GM23248 (cell line): ENCODE data around the gene CTRB2. TPM values are rescaled to one million over a fixed set of nuclear protein-coding genes. Genes with fewer than 3 reads are reported as not detected.

Experiments
- DNase-seq: peaks from one replicate; pipeline ENCODE4 v3.0.0-alpha.2; 2015
- H2AFZ ChIP-seq: fragments of 200-600 bp; sonication (generic); 2 replicates; pipeline ENCODE4 v1.6.1; 2016; ENCODE audit warnings: antibody characterized with exemption
- H3F3A ChIP-seq: fragments of 200-600 bp; sonication (generic); 2 replicates; pipeline ENCODE4 v1.6.1; 2016; ENCODE audit warnings: mild to moderate bottlenecking, antibody characterized with exemption, mixed run types; ENCODE audit not compliant: insufficient read depth
- H3K27ac ChIP-seq: fragments of 200-600 bp; sonication (generic); 2 replicates; pipeline ENCODE4 v1.5.1; 2016; ENCODE audit warnings: mild to moderate bottlenecking
- H3K27me3 ChIP-seq: fragments of 200-600 bp; sonication (generic); replicated peaks from 2 replicates; pipeline ENCODE4 v1.6.1; 2016; ENCODE audit warnings: mild to moderate bottlenecking; ENCODE audit not compliant: insufficient read depth
- H3K36me3 ChIP-seq: fragments of 200-600 bp; sonication (generic); 2 replicates; pipeline ENCODE4 v1.6.1; 2016; ENCODE audit warnings: low read depth, mild to moderate bottlenecking
- H3K4me1 ChIP-seq: fragments of 200-600 bp; sonication (generic); 2 replicates; pipeline ENCODE4 v1.6.1; 2016; ENCODE audit warnings: mild to moderate bottlenecking; ENCODE audit not compliant: insufficient read depth
- H3K4me2 ChIP-seq: fragments of 200-600 bp; sonication (generic); one replicate; pipeline ENCODE4 v1.6.1; 2016; ENCODE audit warnings: mild to moderate bottlenecking; ENCODE audit not compliant: unreplicated experiment
- H3K4me3 ChIP-seq: fragments of 200-600 bp; sonication (generic); 2 replicates; pipeline ENCODE4 v1.5.1; 2016; ENCODE audit warnings: mild to moderate bottlenecking
- H3K79me2 ChIP-seq: fragments of 200-600 bp; sonication (generic); 2 replicates; pipeline ENCODE4 v1.6.1; 2016; ENCODE audit warnings: mild to moderate bottlenecking; ENCODE audit not compliant: insufficient read depth
- H3K9ac ChIP-seq: fragments of 200-600 bp; sonication (generic); 2 replicates; pipeline ENCODE4 v1.6.1; 2016; ENCODE audit warnings: mild to moderate bottlenecking
- H3K9me2 ChIP-seq: fragments of 200-600 bp; sonication (generic); 2 replicates; pipeline ENCODE4 v1.6.1; 2016; ENCODE audit warnings: mixed run types, mild to moderate bottlenecking, moderate library complexity; ENCODE audit not compliant: insufficient read depth
- H3K9me3 ChIP-seq: fragments of 200-600 bp; sonication (generic); one replicate; pipeline ENCODE4 v1.6.1; 2017; ENCODE audit warnings: low read depth
- H4K20me1 ChIP-seq: fragments of 200-600 bp; sonication (generic); 2 replicates; pipeline ENCODE4 v1.6.0; 2016; ENCODE audit not compliant: insufficient read depth
- EZH2 ChIP-seq: fragments of 200-600 bp; sonication (generic); IDR thresholded peaks from 2 replicates; pipeline ENCODE4 v1.6.1; 2018; ENCODE audit warnings: antibody characterized with exemption, mild to moderate bottlenecking; ENCODE audit not compliant: insufficient read depth, poor library complexity, severe bottlenecking
- EZH2phosphoT487 ChIP-seq: fragments of 200-600 bp; sonication (generic); IDR thresholded peaks from 2 replicates; pipeline ENCODE4 v1.6.1; 2018; ENCODE audit warnings: antibody characterized with exemption, moderate library complexity, mild to moderate bottlenecking, low read depth; ENCODE audit not compliant: insufficient read depth
- WGBS, 2 experiments: methylation state at CpG; one replicate each; pipeline ENCODE4 v1.1.6; 2015 to 2017; ENCODE audit warnings: low lambda C conversion rate in 2 of 2, low coverage in 1 of 2; ENCODE audit errors: missing lambda C conversion rate in 2 of 2; 5-methylcytosine and 5-hydroxymethylcytosine counted together
- in situ Hi-C: fragments of 300-500 bp; cut with MboI; formaldehyde crosslinking; loops from 2 replicates; pipeline ENCODE4 v1.15.0; 2020
- polyA plus RNA-seq: library from polyadenylated mRNA; unstranded; fragments of >200 nt; fragmentation: Nextera tagmentation; extraction: Ambion mirVana; gene quantifications from 2 replicates; pipeline ENCODE4 v1.2.1, GENCODE V29; 2016
- total RNA-seq: library from RNA; depleted of rRNA; stranded (reverse); fragments of >200 nt; shearing (Covaris generic); gene quantifications from 2 replicates; pipeline ENCODE4 v1.2.3, GENCODE V29; 2014; rRNA removed

CTRB2 gene
- total and polyA plus RNA-seq, 2 experiments from 2014 or later: not detected

DNA sequence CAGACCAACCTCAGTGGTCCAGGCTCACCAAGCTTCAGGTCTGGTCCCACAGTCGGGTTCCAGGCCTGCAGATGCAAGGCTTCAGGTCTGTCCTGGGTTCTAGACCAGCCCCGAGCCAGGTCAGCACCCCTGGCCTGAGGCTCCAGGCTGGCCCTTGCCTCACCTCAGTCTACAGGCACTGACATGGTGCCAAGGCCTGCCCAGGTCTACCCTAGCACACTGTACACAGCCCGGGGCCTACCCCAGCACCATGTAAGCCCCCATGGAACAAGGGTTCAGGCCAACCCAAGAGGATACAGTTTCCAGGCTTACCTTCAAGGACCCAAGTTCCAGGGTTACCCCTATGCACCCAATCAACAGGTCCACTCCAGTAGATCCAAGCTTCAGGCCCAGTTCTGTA, 31.9 kb downstream of the CTRB2 start:
- no peak for TF ChIP-seq EZH2phosphoT487
- TF ChIP-seq EZH2: no peak
- H3K79me2 ChIP-seq: no peaks in the 10 kb centered on the region
- no peaks in the 10 kb centered on the region for H3K9me2 ChIP-seq
- H3K27ac ChIP-seq: no peak overlapping the region
- peaks cover 19% of the 10 kb centered on the region for H3K36me3 ChIP-seq
- in situ Hi-C loops: no loop called here
- H4K20me1 ChIP-seq: no peaks in the 10 kb centered on the region
- H3K4me3 ChIP-seq: no peak overlapping the region
- no peak overlapping the region for H2AFZ ChIP-seq
- no peak overlapping the region for H3K4me2 ChIP-seq
- DNase-seq: no peak
- no peaks in the 10 kb centered on the region for H3F3A ChIP-seq
- H3K9me3 ChIP-seq: peaks cover 13% of the 10 kb centered on the region
- no peaks in the 10 kb centered on the region for H3K4me1 ChIP-seq
- H3K9ac ChIP-seq: no peak overlapping the region
- no peaks in the 10 kb centered on the region for H3K27me3 ChIP-seq
- 86 to 91% methylated on average over 3 of the region's 3 CpGs for WGBS, 2 experiments

DNA sequence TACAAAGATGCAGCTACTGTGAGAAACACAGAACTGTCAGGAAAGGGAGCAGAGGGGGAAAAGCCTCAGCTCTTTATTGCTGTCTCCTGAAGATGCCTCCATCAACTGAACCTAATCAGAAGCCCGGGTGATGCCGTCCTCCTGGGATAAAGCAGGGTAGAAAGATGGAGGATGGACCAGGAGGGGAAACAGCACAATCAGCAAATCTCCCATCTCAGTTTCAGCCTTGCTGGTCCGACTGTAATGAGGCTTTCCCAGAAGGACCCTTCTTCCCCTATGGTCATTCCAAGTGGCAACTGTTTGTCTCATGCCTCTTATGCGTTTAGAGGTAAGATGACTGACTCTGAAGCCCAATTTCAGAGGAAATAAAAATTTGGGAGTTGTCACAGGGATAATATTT, 34.4 kb downstream of the CTRB2 start:
- peaks cover 26% of the 10 kb centered on the region for H3K9me3 ChIP-seq
- WGBS, 2 experiments: 93 to 96% methylated on average over 4 of the region's 4 CpGs
- no peak overlapping the region for H3K4me2 ChIP-seq
- H3K36me3 ChIP-seq: peaks cover 41% of the 10 kb centered on the region
- no peaks in the 10 kb centered on the region for H3K27me3 ChIP-seq
- H3K79me2 ChIP-seq: no peaks in the 10 kb centered on the region
- H2AFZ ChIP-seq: no peak overlapping the region
- H3K4me3 ChIP-seq: no peak overlapping the region
- no peaks in the 10 kb centered on the region for H3K4me1 ChIP-seq
- H3K9ac ChIP-seq: no peak overlapping the region
- DNase-seq: no peak
- no peaks in the 10 kb centered on the region for H3F3A ChIP-seq
- no peak overlapping the region for H3K27ac ChIP-seq
- TF ChIP-seq EZH2: no peak
- no peak for TF ChIP-seq EZH2phosphoT487
- H4K20me1 ChIP-seq: no peaks in the 10 kb centered on the region
- no peaks in the 10 kb centered on the region for H3K9me2 ChIP-seq
- in situ Hi-C loops: no loop called here

DNA sequence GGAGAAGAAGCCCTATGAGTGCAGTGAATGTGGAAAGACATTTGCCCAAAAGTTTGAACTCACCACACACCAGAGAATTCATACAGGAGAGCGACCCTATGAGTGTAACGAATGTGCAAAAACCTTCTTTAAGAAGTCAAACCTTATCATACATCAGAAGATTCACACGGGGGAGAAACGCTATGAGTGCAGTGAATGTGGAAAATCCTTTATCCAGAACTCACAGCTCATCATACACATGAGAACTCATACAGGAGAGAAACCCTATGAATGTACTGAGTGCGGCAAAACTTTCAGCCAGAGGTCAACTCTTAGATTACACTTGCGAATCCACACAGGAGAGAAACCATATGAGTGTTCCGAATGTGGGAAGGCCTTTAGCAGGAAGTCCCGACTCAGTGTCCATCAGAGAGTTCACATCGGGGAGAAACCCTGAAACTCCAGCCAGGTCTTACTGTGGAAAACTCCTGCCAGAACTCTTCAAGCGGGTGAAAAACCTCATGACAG, 37.0 kb downstream of the CTRB2 start:
- Histone ChIP-seq H3K27ac (no peak overlapping the region), H4K20me1 (no peaks in the 10 kb centered on the region), H3K9ac (no peak overlapping the region), H3F3A (no peaks in the 10 kb centered on the region), H3K36me3 (peaks cover 47% of the 10 kb centered on the region), H3K4me1 (no peaks in the 10 kb centered on the region), H3K4me3 (no peak overlapping the region), H3K9me3 (peaks cover 30% of the 10 kb centered on the region), H2AFZ (no peak overlapping the region), H3K4me2 (no peak overlapping the region), H3K9me2 (no peaks in the 10 kb centered on the region), H3K27me3 (no peaks in the 10 kb centered on the region), H3K79me2 (no peaks in the 10 kb centered on the region)
- DNase-seq: no peak
- no peak for TF ChIP-seq EZH2phosphoT487
- no peak for TF ChIP-seq EZH2
- 95% methylated on average over 10 of the region's 10 CpGs for WGBS, 2 experiments
- in situ Hi-C loops: no loop called here

DNA sequence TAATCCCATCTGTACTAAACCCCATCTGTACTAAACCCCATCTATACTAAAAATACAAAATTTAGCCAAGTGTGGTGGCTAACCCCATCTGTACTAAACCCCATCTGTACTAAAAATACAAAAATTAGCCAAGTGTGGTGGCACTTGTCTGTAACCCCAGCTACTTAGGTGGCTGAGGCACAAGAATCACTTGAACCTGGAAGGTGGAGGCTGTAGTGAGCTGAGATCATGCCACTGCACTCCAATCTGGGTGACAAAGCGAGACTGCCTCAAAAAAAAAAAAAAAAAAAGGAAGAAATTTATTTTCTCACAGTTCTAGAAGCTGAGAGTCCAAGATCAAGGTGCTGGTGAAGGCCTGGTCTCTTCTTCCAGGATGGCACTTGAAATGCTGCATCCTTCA, 46.6 kb downstream of the CTRB2 start:
- WGBS, 2 experiments: 91 to 92% methylated on average over 1 of the region's 1 CpG

More for the DNA sequence above, 46.6 kb downstream of the CTRB2 start:
- no peaks in the 10 kb centered on the region for H3K4me1 ChIP-seq
- DNase-seq: no peak
- H3K79me2 ChIP-seq: 0 out of 2 replicates have a peak, but pooled peaks cover 7% of the 10 kb centered on the region
- no peaks in the 10 kb centered on the region for H3K27me3 ChIP-seq
- peaks cover 5% of the 10 kb centered on the region; the same call in 1 of the 2 replicates for H3K36me3 ChIP-seq
- no peak overlapping the region for H3K27ac ChIP-seq
- H3K4me2 ChIP-seq: no peak overlapping the region
- H4K20me1 ChIP-seq: no peaks in the 10 kb centered on the region
- no peaks in the 10 kb centered on the region for H3K9me3 ChIP-seq
- H2AFZ ChIP-seq: no peak overlapping the region
- no peak for TF ChIP-seq EZH2
- TF ChIP-seq EZH2phosphoT487: no peak
- H3K9me2 ChIP-seq: no peaks in the 10 kb centered on the region
- no peak overlapping the region for H3K9ac ChIP-seq
- in situ Hi-C loops: no loop called here
- H3K4me3 ChIP-seq: no peak overlapping the region
- H3F3A ChIP-seq: no peaks in the 10 kb centered on the region

Other genes with a start within 250 kb of the CTRB2 start
- 7.5 and 8.3 TPM in 2 replicates for gene WDR59, start 222.0 kb downstream of the CTRB2 start, total RNA-seq
- 11.4 and 15.2 TPM in 2 replicates for gene WDR59, start 222.0 kb downstream of the CTRB2 start, polyA plus RNA-seq
- 10.4 and 17.2 TPM in 2 replicates for gene ZNRF1, start 208.1 kb downstream of the CTRB2 start, total RNA-seq
- 7.1 and 7.6 TPM in 2 replicates for gene ZNRF1, start 208.1 kb downstream of the CTRB2 start, polyA plus RNA-seq
- gene LDHD, start 90.4 kb downstream of the CTRB2 start, total RNA-seq: 0.38 and 0.65 TPM in 2 replicates
- 0.81 and 1.1 TPM in 2 replicates for gene LDHD, start 90.4 kb downstream of the CTRB2 start, polyA plus RNA-seq
- 4.4 and 7.8 TPM in 2 replicates for gene ZFP1, start 58.6 kb downstream of the CTRB2 start, total RNA-seq
- 5.2 and 6.8 TPM in 2 replicates for gene ZFP1, start 58.6 kb downstream of the CTRB2 start, polyA plus RNA-seq
- gene CTRB1, start 11.8 kb upstream of the CTRB2 start, total RNA-seq: not detected in 2 replicates
- not detected in 2 replicates for gene CTRB1, start 11.8 kb upstream of the CTRB2 start, polyA plus RNA-seq
- 84.0 and 87.0 TPM in 2 replicates for gene BCAR1, start 44.5 kb upstream of the CTRB2 start, total RNA-seq
- gene BCAR1, start 44.5 kb upstream of the CTRB2 start, polyA plus RNA-seq: 52.9 and 56.1 TPM in 2 replicates
- 30.4 and 36.9 TPM in 2 replicates for gene CFDP1, start 226.3 kb upstream of the CTRB2 start, total RNA-seq
- 45.2 and 46.7 TPM in 2 replicates for gene CFDP1, start 226.3 kb upstream of the CTRB2 start, polyA plus RNA-seq